GM13976 (cell line): ENCODE measurements around the gene DLGAP4.

ENCODE experiments used
- DNase-seq: peaks from one replicate; pipeline ENCODE4 v3.0.0; 2012; ENCODE audit warnings: low spot score
- CTCF ChIP-seq: IDR thresholded peaks from 2 replicates; pipeline ENCODE4 v1.5.1; 2012; ENCODE audit warnings: borderline replicate concordance, mild to moderate bottlenecking; ENCODE audit not compliant: insufficient read depth; ENCODE audit errors: extremely low read depth, missing control alignments, control extremely low read depth
- in situ Hi-C: fragments of 300-500 bp; cut with MboI; formaldehyde crosslinking; loops from one replicate; pipeline ENCODE4 v1.12.0; 2022; ENCODE audit warnings: low sequenced_read_pairs, mixed read lengths, inconsistent platforms; ENCODE audit not compliant: unreplicated experiment

Gene DLGAP4

DNA sequence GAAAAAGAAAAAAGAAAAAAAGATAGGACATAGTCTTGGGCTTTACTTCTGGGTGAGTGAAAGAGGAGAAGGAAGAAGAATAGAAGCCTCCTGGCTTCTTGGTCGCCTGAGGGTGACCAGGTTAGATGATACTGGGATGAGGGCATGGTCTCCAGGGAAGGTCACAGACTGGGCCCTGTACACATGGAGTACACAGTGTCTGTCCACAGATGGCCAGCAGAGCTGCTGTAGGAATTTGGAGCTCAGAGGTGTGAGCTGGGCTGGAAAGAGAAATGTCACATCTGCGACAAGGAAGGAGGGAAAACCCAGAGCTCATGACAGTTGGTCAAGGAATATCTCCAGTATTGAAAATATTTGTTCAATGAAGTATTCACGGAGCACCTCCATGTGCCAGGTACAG lies 56.1 kb downstream of the DLGAP4 start:
- in situ Hi-C loops = no loop called here
- DNase-seq = no peak
- no peak for TF ChIP-seq CTCF

DNA sequence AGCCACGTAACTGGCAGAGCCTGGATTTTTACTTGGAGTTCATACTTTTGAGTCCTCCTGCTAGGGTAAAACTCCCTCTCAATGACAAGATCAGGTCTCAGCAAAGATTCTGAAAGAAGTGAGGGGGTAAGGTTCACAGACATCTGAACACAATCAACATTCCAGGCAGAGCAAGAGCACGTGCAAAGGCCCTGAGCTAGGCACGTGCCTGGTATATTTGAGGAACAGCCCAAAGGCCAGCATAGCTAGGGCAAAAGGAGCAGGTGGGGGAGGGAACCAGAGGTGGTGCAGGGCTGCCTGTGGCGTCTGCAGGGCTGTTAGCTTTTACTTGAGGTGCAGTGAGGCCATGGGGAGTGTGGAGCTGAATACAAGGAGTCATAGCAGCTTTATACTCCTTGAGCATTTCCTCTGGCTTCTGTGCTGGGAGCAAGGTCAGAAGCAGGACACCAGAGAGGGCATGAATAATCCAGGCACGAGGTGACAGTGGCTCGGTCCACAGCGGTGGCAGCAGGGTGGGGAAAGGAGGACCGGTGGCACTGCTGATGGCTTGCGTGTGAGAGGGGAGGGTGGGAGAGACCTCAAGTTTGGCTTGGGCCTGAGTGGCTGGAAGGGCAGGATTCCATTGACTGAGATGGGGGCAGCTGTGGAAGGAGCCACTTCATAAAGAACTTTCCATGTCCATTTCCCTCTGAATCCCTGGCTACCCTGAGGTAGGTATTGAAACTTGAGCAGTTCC lies 57.0 kb downstream of the DLGAP4 start:
- in situ Hi-C loops = no loop called here
- no peak for DNase-seq
- TF ChIP-seq CTCF = no peak

- in situ Hi-C loops = no loop called here
- no peak for DNase-seq
- no peak for TF ChIP-seq CTCF
These were observed 58.4 kb downstream of the DLGAP4 start for GRCh38 chr20:36364506-36364905.

- DNase-seq = no peak
- TF ChIP-seq CTCF = no peak
- in situ Hi-C loops = no loop called here
These were observed 60.7 kb downstream of the DLGAP4 start for GRCh38 chr20:36366623-36367369.

DNA sequence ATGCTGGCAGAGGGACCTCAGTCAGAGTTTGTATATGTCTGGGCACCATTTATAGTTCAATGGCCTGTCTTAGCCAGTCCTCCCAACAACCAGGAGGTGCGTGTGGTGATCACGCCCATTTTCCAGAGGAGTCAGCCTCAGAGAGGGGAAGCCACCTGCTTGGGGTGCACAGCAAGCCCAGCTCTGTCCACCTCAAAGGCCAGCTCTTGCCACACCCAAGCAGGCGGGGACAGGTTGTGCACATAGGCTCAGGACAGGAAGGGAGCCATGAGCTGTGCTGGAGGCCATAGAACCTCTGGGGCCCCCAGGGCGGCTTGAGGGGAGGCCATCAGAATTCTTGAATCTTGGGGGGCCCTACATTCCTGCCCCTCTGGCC lies 61.2 kb downstream of the DLGAP4 start:
- no peak for DNase-seq
- in situ Hi-C loops = no loop called here
- TF ChIP-seq CTCF = no peak

DNA sequence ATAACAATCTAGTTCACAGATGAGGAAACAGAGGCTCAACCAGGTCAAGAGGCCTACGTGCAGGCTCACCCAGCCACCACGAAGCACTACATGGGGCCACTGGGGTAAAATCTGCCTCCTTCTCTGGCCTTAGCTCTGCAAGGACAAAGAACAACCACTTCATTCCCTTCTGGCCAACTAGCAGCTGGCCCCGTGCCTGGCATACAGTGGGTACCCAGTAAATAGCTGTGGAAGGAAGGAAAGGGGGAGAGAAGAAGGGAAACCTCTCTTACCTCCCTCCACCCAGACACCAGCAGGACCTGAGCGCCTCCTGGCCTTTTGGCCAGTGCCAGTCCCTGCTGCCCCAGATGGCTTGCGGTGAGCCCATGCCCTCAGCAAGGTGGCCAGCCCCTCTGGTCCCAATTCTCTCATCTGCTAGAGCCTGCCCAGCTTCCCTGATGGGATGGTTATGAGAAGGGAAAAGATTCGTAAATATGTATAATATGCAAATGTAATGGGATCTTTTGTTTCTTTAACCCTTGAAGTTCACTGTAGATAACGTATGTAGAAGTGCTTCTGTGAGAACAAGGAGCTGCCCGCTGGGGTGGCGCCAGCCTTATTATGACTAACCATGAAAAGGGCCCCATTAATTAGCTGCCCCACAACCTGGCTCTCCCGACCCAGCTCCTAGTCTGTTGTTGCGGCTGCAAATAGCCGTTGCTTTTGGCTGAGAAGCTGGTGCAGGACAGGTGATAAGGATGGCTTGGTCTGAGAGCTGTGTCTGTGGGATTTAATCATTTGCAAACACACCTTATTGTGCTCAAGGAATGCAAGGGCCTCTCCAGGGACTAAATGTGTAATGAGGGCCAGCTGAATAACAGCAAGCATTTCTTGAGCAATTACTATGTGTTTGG lies 62.0 kb downstream of the DLGAP4 start:
- no peak for DNase-seq
- TF ChIP-seq CTCF = no peak
- in situ Hi-C loops = no loop called here
